NT2/D1 (cell line): Measurements from ENCODE around the gene REV3L.

Experiments
- DNase-seq: peaks from one replicate; pipeline ENCODE4 v3.0.0-alpha.2; 2011; ENCODE audit warnings: low read depth, low spot score
- H3K27me3 ChIP-seq: 2 replicates; pipeline ENCODE4 v1.6.0; 2011; ENCODE audit warnings: mild to moderate bottlenecking; ENCODE audit not compliant: insufficient read length, insufficient read depth
- H3K36me3 ChIP-seq: 2 replicates; pipeline ENCODE4 v1.6.1; 2011; ENCODE audit warnings: mild to moderate bottlenecking, low read length, mixed read lengths; ENCODE audit not compliant: insufficient read depth, insufficient read length
- H3K4me1 ChIP-seq: 2 replicates; pipeline ENCODE4 v1.5.1; 2011; ENCODE audit not compliant: insufficient read depth, insufficient read length
- H3K4me3 ChIP-seq: 2 replicates; pipeline ENCODE4 v1.5.1; 2011; ENCODE audit warnings: low read depth; ENCODE audit not compliant: insufficient read length
- H3K9ac ChIP-seq: 2 replicates; pipeline ENCODE4 v1.6.0; 2011; ENCODE audit warnings: low read depth; ENCODE audit not compliant: insufficient read length
- H3K9me3 ChIP-seq: 2 replicates; pipeline ENCODE4 v1.5.1; 2011; ENCODE audit warnings: mild to moderate bottlenecking, low read length; ENCODE audit not compliant: insufficient read depth
- SUZ12 ChIP-seq: IDR thresholded peaks from 2 replicates; pipeline ENCODE4 v1.6.1; 2011; ENCODE audit not compliant: insufficient read length, insufficient read depth; ENCODE audit errors: extremely low read depth
- YY1 ChIP-seq: IDR thresholded peaks from 2 replicates; pipeline ENCODE4 v1.6.1; 2011; ENCODE audit not compliant: insufficient read length, insufficient read depth
- ZNF274 ChIP-seq: IDR thresholded peaks from 2 replicates; pipeline ENCODE4 v1.6.1; 2011; ENCODE audit warnings: mild to moderate bottlenecking, low read depth, low read length

The REV3L gene

DNA sequence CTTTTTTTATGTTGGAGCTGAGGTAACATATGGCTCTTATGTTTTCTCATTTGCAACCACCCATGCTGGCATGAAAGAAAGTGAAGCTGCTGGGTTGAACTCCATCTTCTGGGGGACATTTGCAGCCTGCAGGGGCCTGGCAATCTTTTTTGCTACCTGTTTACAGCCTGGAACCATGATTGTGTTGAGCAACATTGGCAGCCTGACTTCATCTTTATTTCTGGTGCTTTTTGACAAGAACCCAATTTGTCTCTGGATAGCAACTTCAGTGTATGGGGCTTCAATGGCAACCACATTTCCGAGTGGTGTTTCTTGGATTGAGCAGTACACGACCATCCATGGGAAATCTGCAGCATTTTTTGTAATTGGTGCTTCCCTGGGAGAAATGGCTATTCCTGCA lies 216.7 kb downstream of the REV3L start:
- no peak overlapping the region for H3K4me3 ChIP-seq
- no peaks in the 10 kb centered on the region for H3K27me3 ChIP-seq
- no peak overlapping the region for H3K9ac ChIP-seq
- peaks cover 60% of the 10 kb centered on the region for H3K36me3 ChIP-seq
- no peaks in the 10 kb centered on the region for H3K4me1 ChIP-seq
- no peaks in the 10 kb centered on the region for H3K9me3 ChIP-seq
- DNase-seq: no peak
- TF ChIP-seq YY1 (no peak), SUZ12 (no peak), ZNF274 (no peak)

GRCh38 chr6:111265842-111266241 lies 217.2 kb downstream of the REV3L start:
- DNase-seq: no peak
- H3K9ac ChIP-seq: no peak overlapping the region
- no peaks in the 10 kb centered on the region for H3K9me3 ChIP-seq
- H3K36me3 ChIP-seq: peaks cover 60% of the 10 kb centered on the region
- H3K4me3 ChIP-seq: no peak overlapping the region
- no peak for TF ChIP-seq SUZ12
- TF ChIP-seq YY1: no peak
- no peak for TF ChIP-seq ZNF274
- H3K4me1 ChIP-seq: no peaks in the 10 kb centered on the region
- no peaks in the 10 kb centered on the region for H3K27me3 ChIP-seq

GRCh38 chr6:111263837-111264236 lies 219.2 kb downstream of the REV3L start:
- no peak overlapping the region for H3K4me3 ChIP-seq
- no peak for TF ChIP-seq SUZ12
- no peak for TF ChIP-seq YY1
- no peak for TF ChIP-seq ZNF274
- DNase-seq: no peak
- no peaks in the 10 kb centered on the region for H3K27me3 ChIP-seq
- H3K9me3 ChIP-seq: no peaks in the 10 kb centered on the region
- peaks cover 2% of the 10 kb centered on the region for H3K4me1 ChIP-seq
- H3K9ac ChIP-seq: no peak overlapping the region
- peaks cover 53% of the 10 kb centered on the region for H3K36me3 ChIP-seq

GRCh38 chr6:111260570-111261298 lies 222.3 kb downstream of the REV3L start:
- no peak for DNase-seq
- H3K27me3 ChIP-seq: no peaks in the 10 kb centered on the region
- peak overlapping the region; percentile 4 for H3K4me3 ChIP-seq
- TF ChIP-seq ZNF274 (no peak), SUZ12 (no peak), YY1 (no peak)
- peaks cover 24% of the 10 kb centered on the region for H3K36me3 ChIP-seq
- H3K4me1 ChIP-seq: peaks cover 2% of the 10 kb centered on the region
- H3K9ac ChIP-seq: no peak overlapping the region
- no peaks in the 10 kb centered on the region for H3K9me3 ChIP-seq

- peak overlapping the region; percentile 83 for H3K9ac ChIP-seq
- TF ChIP-seq SUZ12 (no peak), ZNF274 (no peak), YY1 (no peak)
Observed at GRCh38 chr6:111259089-111259831, 223.8 kb downstream of the REV3L start.

DNA sequence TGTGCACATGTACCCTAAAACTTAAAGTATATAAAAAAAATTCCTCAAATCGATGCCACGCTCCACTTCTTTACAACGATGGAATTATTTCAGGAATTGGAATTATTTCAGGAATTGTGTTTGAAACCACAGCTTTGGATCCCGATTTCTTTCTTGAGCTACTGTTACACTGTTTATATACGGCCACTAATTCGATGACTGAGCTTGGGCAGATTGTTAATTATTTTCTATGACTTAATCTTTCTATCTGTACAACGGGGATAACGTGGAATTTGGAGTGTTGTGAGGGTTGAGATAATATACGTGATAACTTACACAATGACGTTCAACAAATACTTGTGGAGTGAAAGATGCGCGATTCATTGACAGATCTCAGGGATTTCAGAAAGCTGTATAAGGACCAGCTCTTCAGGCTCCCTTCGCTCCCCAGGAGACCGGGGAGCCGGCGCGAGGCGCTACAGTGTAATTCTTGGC lies 224.4 kb downstream of the REV3L start:
- H3K4me3 ChIP-seq: no peak overlapping the region
- H3K4me1 ChIP-seq: peaks cover 2% of the 10 kb centered on the region
- H3K27me3 ChIP-seq: peaks cover 6% of the 10 kb centered on the region
- peaks cover 14% of the 10 kb centered on the region for H3K36me3 ChIP-seq
- DNase-seq: no peak
- H3K9ac ChIP-seq: no peak overlapping the region
- H3K9me3 ChIP-seq: no peaks in the 10 kb centered on the region
- TF ChIP-seq SUZ12 (no peak), YY1 (no peak), ZNF274 (no peak)

More at GRCh38 chr6:111259089-111259831, 223.8 kb downstream of the REV3L start:
- Histone ChIP-seq H3K36me3 (peaks cover 20% of the 10 kb centered on the region), H3K4me3 (peak overlapping the region; percentile 73), H3K9me3 (no peaks in the 10 kb centered on the region), H3K27me3 (peaks cover 1% of the 10 kb centered on the region), H3K4me1 (peaks cover 2% of the 10 kb centered on the region)
- peak; percentile 93 for DNase-seq

DNA sequence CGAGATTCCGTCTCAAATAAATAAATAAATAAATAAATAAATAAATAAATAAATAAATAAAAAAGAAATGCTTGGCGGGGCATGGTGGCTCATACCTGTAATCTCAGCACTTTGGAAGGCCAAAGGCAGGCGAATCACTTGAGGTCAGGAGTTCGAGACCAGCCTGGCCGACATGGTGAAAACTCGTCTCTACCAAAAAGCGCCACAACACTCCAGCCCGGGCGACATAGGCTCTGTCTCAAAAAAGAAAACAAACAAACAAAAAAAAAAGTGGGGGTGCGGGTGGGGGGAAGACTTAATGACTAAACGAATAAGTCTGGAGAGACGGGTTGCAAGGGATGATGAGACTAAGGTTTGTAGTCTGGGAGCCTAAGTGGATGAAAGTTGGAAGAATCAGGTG lies 225.0 kb downstream of the REV3L start:
- H3K27me3 ChIP-seq: peaks cover 12% of the 10 kb centered on the region
- no peaks in the 10 kb centered on the region for H3K9me3 ChIP-seq
- peaks cover 12% of the 10 kb centered on the region for H3K36me3 ChIP-seq
- peaks cover 2% of the 10 kb centered on the region for H3K4me1 ChIP-seq
- TF ChIP-seq ZNF274 (no peak), YY1 (no peak), SUZ12 (no peak)
- no peak overlapping the region for H3K9ac ChIP-seq
- no peak overlapping the region for H3K4me3 ChIP-seq
- DNase-seq: no peak
